PC-9 (cell line): ENCODE measurements around the gene REG4.

ENCODE experiments used
- EZH2 ChIP-seq: fragments of 200-600 bp; sonication (generic); IDR thresholded peaks from 2 replicates; pipeline ENCODE4 v1.8.0; 2017; ENCODE audit warnings: antibody characterized with exemption, low read depth
- TF ChIP-seq, protein P1 (sequence below): fragments of 200-600 bp; sonication (generic); conservative IDR thresholded peaks from 2 replicates; pipeline ENCODE4 v1.6.1; 2017; ENCODE audit warnings: mixed run types, antibody characterized with exemption, mild to moderate bottlenecking, moderate library complexity

DNA sequence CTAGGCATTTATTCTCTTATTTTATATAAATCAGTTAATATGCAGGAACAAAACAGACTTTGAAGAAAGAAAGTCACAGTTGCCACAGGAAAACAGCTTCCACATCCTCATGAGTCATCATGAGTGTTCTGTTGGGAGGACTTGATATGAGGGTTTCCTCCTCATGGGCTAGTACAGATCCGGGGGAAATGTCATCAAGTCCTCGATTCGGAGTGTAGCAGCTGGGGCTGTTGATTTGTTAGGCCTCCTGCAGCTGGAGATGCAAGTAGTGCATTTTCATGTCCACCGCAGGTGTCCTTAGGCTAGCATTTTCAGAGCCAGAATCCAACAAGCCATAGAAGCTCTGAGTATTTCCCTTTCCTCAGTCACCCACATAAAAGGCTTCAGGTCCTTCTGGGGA, 48.4 kb upstream of the REG4 start:
- TF ChIP-seq, protein P1, sequence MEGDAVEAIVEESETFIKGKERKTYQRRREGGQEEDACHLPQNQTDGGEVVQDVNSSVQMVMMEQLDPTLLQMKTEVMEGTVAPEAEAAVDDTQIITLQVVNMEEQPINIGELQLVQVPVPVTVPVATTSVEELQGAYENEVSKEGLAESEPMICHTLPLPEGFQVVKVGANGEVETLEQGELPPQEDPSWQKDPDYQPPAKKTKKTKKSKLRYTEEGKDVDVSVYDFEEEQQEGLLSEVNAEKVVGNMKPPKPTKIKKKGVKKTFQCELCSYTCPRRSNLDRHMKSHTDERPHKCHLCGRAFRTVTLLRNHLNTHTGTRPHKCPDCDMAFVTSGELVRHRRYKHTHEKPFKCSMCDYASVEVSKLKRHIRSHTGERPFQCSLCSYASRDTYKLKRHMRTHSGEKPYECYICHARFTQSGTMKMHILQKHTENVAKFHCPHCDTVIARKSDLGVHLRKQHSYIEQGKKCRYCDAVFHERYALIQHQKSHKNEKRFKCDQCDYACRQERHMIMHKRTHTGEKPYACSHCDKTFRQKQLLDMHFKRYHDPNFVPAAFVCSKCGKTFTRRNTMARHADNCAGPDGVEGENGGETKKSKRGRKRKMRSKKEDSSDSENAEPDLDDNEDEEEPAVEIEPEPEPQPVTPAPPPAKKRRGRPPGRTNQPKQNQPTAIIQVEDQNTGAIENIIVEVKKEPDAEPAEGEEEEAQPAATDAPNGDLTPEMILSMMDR: no peak
- TF ChIP-seq EZH2: no peak
